Trophoblast cell (in vitro differentiated cells and primary cell): Measurements from ENCODE around the gene FAM163A.

ENCODE experiments used
- DNase-seq, 2 donors: peaks; one replicate each; pipeline ENCODE4 v3.0.0-alpha.2; 2016
- H2AFZ ChIP-seq: 2 replicates; pipeline ENCODE4 v1.6.1; 2013; ENCODE audit warnings: low read length, moderate library complexity, mild to moderate bottlenecking; ENCODE audit not compliant: insufficient read depth, poor library complexity
- H2AK5ac ChIP-seq: 2 replicates; pipeline ENCODE4 v1.6.1; 2013; ENCODE audit warnings: mild to moderate bottlenecking, low read length
- H2BK120ac ChIP-seq: 2 replicates; pipeline ENCODE4 v1.6.1; 2013; ENCODE audit warnings: low read length, mild to moderate bottlenecking, moderate library complexity; ENCODE audit not compliant: insufficient read depth, poor library complexity
- H2BK12ac ChIP-seq: 2 replicates; pipeline ENCODE4 v1.6.1; 2013; ENCODE audit warnings: mild to moderate bottlenecking, low read length, moderate library complexity
- H2BK5ac ChIP-seq: 2 replicates; pipeline ENCODE4 v1.6.1; 2013; ENCODE audit warnings: low read length, low read depth, moderate library complexity, mild to moderate bottlenecking; ENCODE audit not compliant: poor library complexity
- H3K14ac ChIP-seq: 2 replicates; pipeline ENCODE4 v1.6.1; 2013; ENCODE audit warnings: mild to moderate bottlenecking, low read length
- H3K18ac ChIP-seq: 2 replicates; pipeline ENCODE4 v1.6.1; 2013; ENCODE audit warnings: mild to moderate bottlenecking, low read length
- H3K23ac ChIP-seq: 2 replicates; pipeline ENCODE4 v1.6.1; 2013; ENCODE audit warnings: low read length
- H3K27ac ChIP-seq: 2 replicates; pipeline ENCODE4 v1.5.1; 2013; ENCODE audit warnings: low read depth, mild to moderate bottlenecking, inconsistent platforms, low read length, moderate library complexity
- H3K27me3 ChIP-seq: 2 replicates; pipeline ENCODE4 v1.6.1; 2013; ENCODE audit warnings: inconsistent platforms, mild to moderate bottlenecking, low read length, moderate library complexity; ENCODE audit not compliant: insufficient read depth
- H3K36me3 ChIP-seq, 2 experiments: 1 replicate in 1 of 2; 2 replicates in 1 of 2; pipeline ENCODE4 v1.6.1; 2013; ENCODE audit warnings: low read length in 2 of 2, mild to moderate bottlenecking in 2 of 2, moderate library complexity in 1 of 2; ENCODE audit not compliant: insufficient read depth in 2 of 2, control insufficient read depth in 1 of 2
- H3K4ac ChIP-seq: 2 replicates; pipeline ENCODE4 v1.6.1; 2013; ENCODE audit warnings: low read depth, mild to moderate bottlenecking, low read length, moderate library complexity
- H3K4me1 ChIP-seq, 2 experiments: 1 replicate in 1 of 2; 2 replicates in 1 of 2; pipeline ENCODE4 v1.6.1; 2013; ENCODE audit warnings: low read length in 2 of 2, mild to moderate bottlenecking in 2 of 2, moderate library complexity in 1 of 2; ENCODE audit not compliant: insufficient read depth in 2 of 2, control insufficient read depth in 1 of 2
- H3K4me2 ChIP-seq: 2 replicates; pipeline ENCODE4 v1.6.1; 2013; ENCODE audit warnings: inconsistent platforms, mild to moderate bottlenecking, low read length, moderate library complexity
- H3K4me3 ChIP-seq: 2 replicates; pipeline ENCODE4 v1.5.1; 2013; ENCODE audit warnings: mild to moderate bottlenecking, low read depth, low read length, inconsistent platforms
- H3K79me1 ChIP-seq: one replicate; pipeline ENCODE4 v1.6.1; 2013; ENCODE audit warnings: low read length
- H3K79me2 ChIP-seq: 2 replicates; pipeline ENCODE4 v1.6.1; 2013; ENCODE audit warnings: low read length, mild to moderate bottlenecking; ENCODE audit not compliant: control insufficient read depth, insufficient read depth, poor library complexity
- H3K9ac ChIP-seq: 2 replicates; pipeline ENCODE4 v1.6.1; 2013; ENCODE audit warnings: mild to moderate bottlenecking, low read length
- H3K9me3 ChIP-seq: 2 replicates; pipeline ENCODE4 v1.6.1; 2013; ENCODE audit warnings: low read depth, mild to moderate bottlenecking, control low read depth, inconsistent platforms, low read length; ENCODE audit not compliant: insufficient read depth
- H4K12ac ChIP-seq: 2 replicates; pipeline ENCODE4 v1.6.1; 2013; ENCODE audit warnings: low read depth, mild to moderate bottlenecking, low read length, moderate library complexity
- H4K8ac ChIP-seq: 2 replicates; pipeline ENCODE4 v1.6.1; 2013; ENCODE audit warnings: low read depth, mild to moderate bottlenecking, low read length, moderate library complexity
- H4K91ac ChIP-seq: one replicate; pipeline ENCODE4 v1.6.1; 2013; ENCODE audit warnings: low read depth, mild to moderate bottlenecking, low read length, moderate library complexity
- WGBS: extraction: QIAGEN DNeasy Blood & Tissue Kit; methylation state at CpG from one replicate; pipeline ENCODE4 v1.1.7; 2013; ENCODE audit warnings: missing lambda C conversion rate; ENCODE audit not compliant: insufficient read length, insufficient coverage; ENCODE audit errors: extremely low coverage; 5-methylcytosine and 5-hydroxymethylcytosine counted together

The FAM163A gene

GRCh38 chr1:179815641-179816040 is 72.5 kb downstream of the FAM163A start:
- Histone ChIP-seq H3K23ac (no peak overlapping the region), H2BK120ac (no peak overlapping the region), H3K4me3 (no peak overlapping the region), H3K27me3 (no peaks in the 10 kb centered on the region), H4K91ac (no peak overlapping the region), H3K14ac (no peak overlapping the region), H3K79me2 (no peaks in the 10 kb centered on the region), H2AK5ac (no peak overlapping the region), H2BK5ac (no peak overlapping the region), H3K18ac (no peak overlapping the region), H4K8ac (peak overlapping the region; percentile 44), H3K4me2 (peak overlapping the region; percentile 69), H3K79me1 (no peaks in the 10 kb centered on the region), H3K27ac (no peak overlapping the region), H4K12ac (no peak overlapping the region), H2BK12ac (no peak overlapping the region), H3K9ac (no peak overlapping the region), H3K9me3 (no peaks in the 10 kb centered on the region), H2AFZ (peak overlapping the region; percentile 80), H3K36me3 (no peaks in the 10 kb centered on the region), H3K4ac (no peak overlapping the region), H3K4me1 (peaks cover 5 to 8% of the 10 kb centered on the region in 2 experiments)
- WGBS: no CpG with 5 or more reads among the region's 5 CpGs
- DNase-seq: no peak

- Histone ChIP-seq H3K14ac (no peak overlapping the region), H3K4me2 (no peak overlapping the region), H3K36me3 (no peaks in the 10 kb centered on the region), H3K9me3 (no peaks in the 10 kb centered on the region), H2BK120ac (no peak overlapping the region), H2BK5ac (no peak overlapping the region), H4K12ac (no peak overlapping the region), H2AK5ac (no peak overlapping the region), H3K79me2 (no peaks in the 10 kb centered on the region), H3K4me3 (no peak overlapping the region), H3K4ac (no peak overlapping the region), H3K4me1 (peaks cover 5 to 8% of the 10 kb centered on the region in 2 experiments), H2AFZ (no peak overlapping the region), H3K27me3 (no peaks in the 10 kb centered on the region), H3K9ac (no peak overlapping the region), H4K8ac (no peak overlapping the region), H3K79me1 (no peaks in the 10 kb centered on the region), H3K18ac (no peak overlapping the region), H4K91ac (no peak overlapping the region), H2BK12ac (no peak overlapping the region), H3K23ac (no peak overlapping the region), H3K27ac (no peak overlapping the region)
- no CpG with 5 or more reads among the region's 17 CpGs for WGBS
- no peak for DNase-seq
Measured at GRCh38 chr1:179816196-179816960, 73.3 kb downstream of the FAM163A start.

DNA sequence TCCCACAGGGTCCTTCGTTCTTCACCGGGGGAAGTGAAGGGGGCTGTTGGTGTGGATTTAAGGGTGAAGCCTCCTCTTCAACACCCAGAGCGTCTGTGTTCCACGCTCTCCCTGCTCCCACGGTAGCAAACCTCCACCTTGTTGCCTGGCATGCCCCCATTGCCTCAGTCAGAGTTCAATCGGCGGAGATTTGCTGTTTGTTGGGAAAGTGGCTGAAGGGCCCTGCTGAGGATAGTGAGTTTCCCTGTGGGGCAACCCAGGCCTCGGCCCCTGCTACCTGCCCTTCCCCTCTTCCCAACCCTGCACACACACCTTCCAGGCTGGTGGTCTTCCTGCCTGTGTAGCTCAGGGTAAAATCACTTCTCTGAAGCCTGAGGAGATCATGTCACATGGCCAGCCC is 74.0 kb downstream of the FAM163A start:
- Histone ChIP-seq H3K4me3 (no peak overlapping the region), H3K9me3 (no peaks in the 10 kb centered on the region), H4K8ac (no peak overlapping the region), H3K9ac (no peak overlapping the region), H2AK5ac (no peak overlapping the region), H2BK12ac (no peak overlapping the region), H4K91ac (no peak overlapping the region), H2BK5ac (no peak overlapping the region), H3K36me3 (no peaks in the 10 kb centered on the region), H3K27ac (no peak overlapping the region), H3K4me2 (no peak overlapping the region), H3K79me1 (no peaks in the 10 kb centered on the region), H3K14ac (no peak overlapping the region), H3K79me2 (no peaks in the 10 kb centered on the region), H2AFZ (no peak overlapping the region), H4K12ac (no peak overlapping the region), H3K23ac (no peak overlapping the region), H3K18ac (no peak overlapping the region), H3K4ac (no peak overlapping the region), H3K4me1 (peaks cover 5 to 8% of the 10 kb centered on the region in 2 experiments), H2BK120ac (no peak overlapping the region), H3K27me3 (no peaks in the 10 kb centered on the region)
- WGBS: no CpG with 5 or more reads among the region's 8 CpGs
- no peak for DNase-seq

GRCh38 chr1:179817789-179818188 is 74.7 kb downstream of the FAM163A start:
- no peak overlapping the region for H4K12ac ChIP-seq
- H3K36me3 ChIP-seq: no peaks in the 10 kb centered on the region
- no peak overlapping the region for H2BK5ac ChIP-seq
- H3K4me1 ChIP-seq: peaks cover 5 to 8% of the 10 kb centered on the region in 2 experiments
- H2AFZ ChIP-seq: no peak overlapping the region
- no peaks in the 10 kb centered on the region for H3K79me2 ChIP-seq
- no peak overlapping the region for H3K27ac ChIP-seq
- H3K4me2 ChIP-seq: no peak overlapping the region
- DNase-seq: peak; percentile 97 to 98
- WGBS: no CpG with 5 or more reads among the region's 8 CpGs
- H2BK120ac ChIP-seq: no peak overlapping the region
- H3K14ac ChIP-seq: no peak overlapping the region
- no peak overlapping the region for H3K18ac ChIP-seq
- no peak overlapping the region for H3K9ac ChIP-seq
- no peak overlapping the region for H4K8ac ChIP-seq
- H3K79me1 ChIP-seq: no peaks in the 10 kb centered on the region
- no peak overlapping the region for H2AK5ac ChIP-seq
- H4K91ac ChIP-seq: no peak overlapping the region
- H3K9me3 ChIP-seq: no peaks in the 10 kb centered on the region
- H3K23ac ChIP-seq: no peak overlapping the region
- no peak overlapping the region for H3K4ac ChIP-seq
- H3K27me3 ChIP-seq: no peaks in the 10 kb centered on the region
- H2BK12ac ChIP-seq: no peak overlapping the region
- H3K4me3 ChIP-seq: no peak overlapping the region
